Neutrophil (primary cell): ENCODE data around the gene RNF220.
A peak's percentile ranks its signal among the peaks of the same experiment; 100 is the strongest.

Experiments used
- H3K27ac ChIP-seq: fragments of 200-600 bp; sonication (generic); 2 replicates; pipeline ENCODE4 v1.5.1; 2016; ENCODE audit warnings: mild to moderate bottlenecking, moderate library complexity
- H3K27me3 ChIP-seq: fragments of 200-600 bp; sonication (generic); 2 replicates; pipeline ENCODE4 v1.6.0; 2016; ENCODE audit warnings: mild to moderate bottlenecking
- H3K36me3 ChIP-seq: fragments of 200-600 bp; sonication (generic); 2 replicates; pipeline ENCODE4 v1.5.1; 2017
- H3K4me1 ChIP-seq, 2 experiments: fragments of 200-600 bp in 1 of 2; sonication (generic) in 1 of 2; 1 replicate in 1 of 2; 2 replicates in 1 of 2; pipeline versions ENCODE4 v1.5.1 to v1.6.1; 2013 to 2016; ENCODE audit warnings: low read depth in 1 of 2, low read length in 1 of 2, mild to moderate bottlenecking in 1 of 2, moderate library complexity in 1 of 2; ENCODE audit not compliant: control insufficient read depth in 1 of 2, insufficient read depth in 1 of 2
- H3K4me3 ChIP-seq, 2 experiments: fragments of 200-600 bp in 1 of 2; sonication (generic) in 1 of 2; 1 replicate in 1 of 2; 2 replicates in 1 of 2; pipeline ENCODE4 v1.5.1; 2013 to 2016; ENCODE audit warnings: low read depth in 1 of 2, low read length in 1 of 2, mild to moderate bottlenecking in 1 of 2, moderate library complexity in 1 of 2
- H3K9me3 ChIP-seq: fragments of 200-600 bp; sonication (generic); 2 replicates; pipeline ENCODE4 v1.5.1; 2016
- TF ChIP-seq, protein P1 (sequence below): fragments of 200-600 bp; sonication (generic); IDR thresholded peaks from 2 replicates; pipeline ENCODE4 v1.5.1; 2016; ENCODE audit warnings: antibody characterized with exemption

RNF220 gene

DNA sequence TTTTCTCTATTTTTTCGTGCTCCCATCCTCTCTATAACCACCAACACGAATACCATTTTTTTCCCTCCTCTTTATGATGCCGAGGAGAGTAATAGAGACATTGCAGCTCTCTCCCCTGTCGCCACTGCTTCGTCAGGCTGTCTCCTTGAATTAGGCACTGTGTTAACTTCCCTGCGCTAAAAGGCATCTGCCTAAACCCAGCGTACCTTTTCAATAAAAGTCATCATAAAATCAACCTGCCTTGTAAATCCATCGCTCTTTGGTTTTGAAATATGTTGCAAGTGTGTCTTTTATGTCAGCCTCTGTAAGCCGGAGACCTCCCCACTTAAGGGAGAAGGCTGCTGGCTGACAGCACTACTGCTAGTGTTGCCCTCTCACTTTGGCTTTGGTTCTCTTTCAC is 8.7 kb downstream of the RNF220 start:
- H3K27me3 ChIP-seq = peaks cover 100% of the 10 kb centered on the region
- TF ChIP-seq, protein P1, sequence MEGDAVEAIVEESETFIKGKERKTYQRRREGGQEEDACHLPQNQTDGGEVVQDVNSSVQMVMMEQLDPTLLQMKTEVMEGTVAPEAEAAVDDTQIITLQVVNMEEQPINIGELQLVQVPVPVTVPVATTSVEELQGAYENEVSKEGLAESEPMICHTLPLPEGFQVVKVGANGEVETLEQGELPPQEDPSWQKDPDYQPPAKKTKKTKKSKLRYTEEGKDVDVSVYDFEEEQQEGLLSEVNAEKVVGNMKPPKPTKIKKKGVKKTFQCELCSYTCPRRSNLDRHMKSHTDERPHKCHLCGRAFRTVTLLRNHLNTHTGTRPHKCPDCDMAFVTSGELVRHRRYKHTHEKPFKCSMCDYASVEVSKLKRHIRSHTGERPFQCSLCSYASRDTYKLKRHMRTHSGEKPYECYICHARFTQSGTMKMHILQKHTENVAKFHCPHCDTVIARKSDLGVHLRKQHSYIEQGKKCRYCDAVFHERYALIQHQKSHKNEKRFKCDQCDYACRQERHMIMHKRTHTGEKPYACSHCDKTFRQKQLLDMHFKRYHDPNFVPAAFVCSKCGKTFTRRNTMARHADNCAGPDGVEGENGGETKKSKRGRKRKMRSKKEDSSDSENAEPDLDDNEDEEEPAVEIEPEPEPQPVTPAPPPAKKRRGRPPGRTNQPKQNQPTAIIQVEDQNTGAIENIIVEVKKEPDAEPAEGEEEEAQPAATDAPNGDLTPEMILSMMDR = no peak
- no peak overlapping the region for H3K27ac ChIP-seq
- no peaks in the 10 kb centered on the region for H3K36me3 ChIP-seq
- H3K9me3 ChIP-seq = no peaks in the 10 kb centered on the region
- no peak overlapping the region for H3K4me3 ChIP-seq
- peaks cover 20 to 39% of the 10 kb centered on the region in 2 experiments for H3K4me1 ChIP-seq

DNA sequence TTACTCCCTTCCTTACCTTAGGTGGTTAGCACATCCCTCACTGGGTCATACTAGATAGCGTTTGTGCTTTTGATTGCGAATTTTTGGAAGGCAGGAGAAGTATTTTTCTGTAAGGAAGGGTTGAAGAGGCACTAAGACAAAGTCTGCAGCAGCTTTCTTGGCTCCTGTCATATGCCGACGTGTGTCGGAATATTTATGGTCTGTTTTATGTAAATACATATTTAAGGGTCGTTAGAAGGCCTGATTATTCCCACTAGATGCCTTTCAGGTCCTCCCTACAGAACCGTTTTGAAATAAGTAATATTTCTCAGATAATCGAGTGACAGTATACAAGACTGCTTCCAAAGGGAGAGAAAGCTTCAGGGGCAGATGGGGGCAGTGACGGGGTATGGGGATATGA is 10.0 kb downstream of the RNF220 start:
- Histone ChIP-seq H3K36me3 (no peaks in the 10 kb centered on the region), H3K9me3 (no peaks in the 10 kb centered on the region), H3K27ac (no peak overlapping the region), H3K27me3 (peaks cover 100% of the 10 kb centered on the region), H3K4me1 (peaks cover 14 to 33% of the 10 kb centered on the region in 2 experiments), H3K4me3 (no peak overlapping the region)
- TF ChIP-seq, protein P1 = no peak

DNA sequence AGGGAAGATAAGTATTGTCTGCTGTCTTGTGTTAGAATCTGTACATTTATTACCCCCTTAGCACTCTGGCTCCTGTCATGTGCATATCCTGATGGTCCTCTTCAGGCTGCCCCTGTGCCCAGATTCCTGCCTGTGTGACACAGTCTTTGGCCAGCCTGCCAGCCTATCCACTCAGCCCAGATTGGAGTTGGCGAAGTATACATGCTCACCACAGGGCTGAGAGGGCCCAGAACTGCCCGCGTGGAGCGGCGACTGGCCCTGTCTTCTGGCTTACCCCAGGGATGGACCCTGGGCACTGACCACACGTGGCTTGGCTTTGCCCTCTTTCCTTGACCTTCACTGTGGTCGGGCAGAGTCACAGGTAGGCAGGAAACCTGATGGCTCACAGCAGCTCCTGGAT is 11.4 kb downstream of the RNF220 start:
- no peak overlapping the region for H3K27ac ChIP-seq
- H3K4me3 ChIP-seq = no peak overlapping the region
- H3K36me3 ChIP-seq = no peaks in the 10 kb centered on the region
- H3K4me1 ChIP-seq = peaks cover 14 to 33% of the 10 kb centered on the region in 2 experiments
- no peaks in the 10 kb centered on the region for H3K9me3 ChIP-seq
- TF ChIP-seq, protein P1 = no peak
- H3K27me3 ChIP-seq = peaks cover 89% of the 10 kb centered on the region

DNA sequence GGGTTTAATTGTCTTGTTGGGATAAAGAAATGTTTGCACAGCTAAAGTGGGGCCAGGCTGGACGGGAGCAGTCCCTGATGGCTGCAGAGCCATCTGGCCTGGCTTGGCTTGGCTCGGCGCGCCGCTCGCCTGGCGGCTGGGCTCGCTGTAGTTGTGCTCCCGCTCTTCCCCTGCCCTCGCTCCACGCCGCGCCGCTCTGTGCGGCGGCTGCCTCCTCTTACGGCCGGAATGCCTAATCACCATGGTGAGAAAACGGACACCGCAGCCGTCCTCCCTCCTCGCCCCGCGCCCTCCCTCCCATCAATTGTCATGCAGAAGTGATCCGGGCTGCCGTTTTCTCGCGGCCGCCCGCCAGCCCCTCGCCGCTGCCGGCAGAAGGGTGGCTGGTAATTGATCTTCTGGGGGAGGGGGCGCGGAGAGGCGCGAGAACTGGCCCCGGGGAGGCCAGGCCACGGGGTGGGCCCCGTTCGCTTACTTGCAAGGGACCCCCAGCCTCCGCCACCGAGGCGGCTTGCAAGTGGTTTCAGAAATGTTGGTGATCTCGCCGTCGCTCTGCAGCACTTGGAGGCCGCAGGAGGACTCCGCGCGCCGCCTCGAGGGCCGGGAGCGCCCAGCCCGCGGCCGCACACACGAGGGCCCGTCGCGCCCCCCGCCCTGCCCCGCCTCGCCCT is 12.4 kb downstream of the RNF220 start:
- TF ChIP-seq, protein P1 = no peak
- Histone ChIP-seq H3K36me3 (no peaks in the 10 kb centered on the region), H3K27me3 (peaks cover 81% of the 10 kb centered on the region), H3K27ac (no peak overlapping the region), H3K9me3 (no peaks in the 10 kb centered on the region), H3K4me3 (peak overlapping the region; percentile 49 to 75), H3K4me1 (peaks cover 14 to 26% of the 10 kb centered on the region in 2 experiments)

DNA sequence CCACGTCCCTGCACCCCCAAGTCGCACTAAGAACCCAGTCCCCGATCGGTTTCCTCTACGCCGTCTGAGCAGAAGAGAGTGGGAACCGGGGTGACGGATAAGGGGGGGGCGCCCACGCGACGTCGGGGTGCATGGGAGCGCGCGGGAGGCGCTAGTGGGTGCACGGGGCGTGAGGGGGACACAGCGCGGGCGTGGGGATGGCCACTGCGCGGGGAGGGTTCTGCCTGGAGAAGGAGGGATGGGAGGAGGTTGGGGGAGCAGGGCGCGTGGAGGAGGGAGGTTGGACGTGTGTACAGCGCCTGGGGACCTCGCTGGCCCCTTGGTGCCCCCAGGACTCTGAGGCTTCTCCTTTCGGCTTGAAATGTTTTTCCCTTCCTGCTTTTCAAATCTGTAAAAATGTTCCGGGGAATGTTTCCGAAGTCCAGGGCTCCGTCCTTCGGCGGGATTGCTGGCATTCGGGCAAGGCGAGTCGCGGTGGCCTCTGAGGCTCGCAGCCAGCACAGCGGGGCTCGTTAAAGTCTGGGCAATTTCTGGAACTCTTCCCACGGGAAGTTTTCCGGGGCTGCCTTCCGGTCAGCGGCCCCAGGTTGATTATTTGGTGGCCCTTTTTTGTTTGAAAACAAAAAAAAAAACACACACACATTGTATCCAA is 13.1 kb downstream of the RNF220 start:
- no peaks in the 10 kb centered on the region for H3K36me3 ChIP-seq
- TF ChIP-seq, protein P1 = no peak
- peak overlapping the region; percentile 49 to 75 for H3K4me3 ChIP-seq
- peaks cover 75% of the 10 kb centered on the region for H3K27me3 ChIP-seq
- H3K4me1 ChIP-seq = peaks cover 14 to 21% of the 10 kb centered on the region in 2 experiments
- H3K27ac ChIP-seq = no peak overlapping the region
- no peaks in the 10 kb centered on the region for H3K9me3 ChIP-seq
